Measurements from ENCODE around the gene SMARCC1.
"Not testable (repeated sequence)": the region's sequence is repeated elsewhere in the genome, so short reads cannot be mapped to it uniquely, and the experiment has no call there.

The SMARCC1 gene

GRCh38 chr3:47781685-47782445 lies at the start of gene SMARCC1:
Gene SMARCC1 (minus strand): TSS chr3:47781893. CDS start chr3:47781797, 96 bp downstream.
- peak; percentile 97 for DNase-seq

DNA sequence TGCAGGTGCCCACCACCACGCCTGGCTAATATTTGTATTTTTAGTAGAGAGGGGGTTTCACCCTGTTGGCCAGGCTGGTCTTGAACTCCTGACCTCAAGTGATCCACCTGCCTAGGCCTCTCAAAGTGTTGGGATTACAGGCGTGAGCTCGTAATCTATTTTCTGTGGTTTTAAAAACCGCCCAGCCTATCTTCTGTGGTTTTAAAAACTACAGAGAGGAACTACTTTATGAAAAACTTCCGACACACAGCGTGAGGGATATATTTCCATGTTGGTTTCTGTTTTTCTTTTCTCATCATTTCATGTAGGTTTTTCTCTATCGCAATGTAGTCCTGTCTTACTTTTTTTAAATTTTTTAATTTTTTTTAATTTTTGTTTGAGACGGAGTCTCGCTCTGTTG lies 47.8 kb upstream of the SMARCC1 start:
- not testable (repeated sequence) for DNase-seq

DNA sequence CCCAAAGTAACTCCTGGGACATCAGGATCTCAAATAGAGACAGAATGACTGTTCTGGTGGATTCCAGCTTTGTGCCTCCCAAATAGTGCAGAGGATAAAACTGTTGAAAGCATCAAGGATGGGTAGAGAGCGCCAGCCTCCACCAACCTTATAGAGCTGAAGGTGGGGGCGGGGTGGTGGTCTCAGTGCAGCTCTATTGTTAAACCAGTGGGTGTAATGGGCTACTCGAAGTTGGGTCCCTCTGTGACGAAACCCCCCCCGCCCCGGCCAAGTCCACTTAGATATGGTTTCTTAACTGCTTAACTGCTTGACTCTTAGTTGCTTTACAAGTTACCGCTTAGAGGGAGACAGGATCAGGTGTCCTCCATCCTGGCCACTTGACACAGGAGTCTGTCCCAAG lies 43.9 kb upstream of the SMARCC1 start:
- no peak for DNase-seq

DNA sequence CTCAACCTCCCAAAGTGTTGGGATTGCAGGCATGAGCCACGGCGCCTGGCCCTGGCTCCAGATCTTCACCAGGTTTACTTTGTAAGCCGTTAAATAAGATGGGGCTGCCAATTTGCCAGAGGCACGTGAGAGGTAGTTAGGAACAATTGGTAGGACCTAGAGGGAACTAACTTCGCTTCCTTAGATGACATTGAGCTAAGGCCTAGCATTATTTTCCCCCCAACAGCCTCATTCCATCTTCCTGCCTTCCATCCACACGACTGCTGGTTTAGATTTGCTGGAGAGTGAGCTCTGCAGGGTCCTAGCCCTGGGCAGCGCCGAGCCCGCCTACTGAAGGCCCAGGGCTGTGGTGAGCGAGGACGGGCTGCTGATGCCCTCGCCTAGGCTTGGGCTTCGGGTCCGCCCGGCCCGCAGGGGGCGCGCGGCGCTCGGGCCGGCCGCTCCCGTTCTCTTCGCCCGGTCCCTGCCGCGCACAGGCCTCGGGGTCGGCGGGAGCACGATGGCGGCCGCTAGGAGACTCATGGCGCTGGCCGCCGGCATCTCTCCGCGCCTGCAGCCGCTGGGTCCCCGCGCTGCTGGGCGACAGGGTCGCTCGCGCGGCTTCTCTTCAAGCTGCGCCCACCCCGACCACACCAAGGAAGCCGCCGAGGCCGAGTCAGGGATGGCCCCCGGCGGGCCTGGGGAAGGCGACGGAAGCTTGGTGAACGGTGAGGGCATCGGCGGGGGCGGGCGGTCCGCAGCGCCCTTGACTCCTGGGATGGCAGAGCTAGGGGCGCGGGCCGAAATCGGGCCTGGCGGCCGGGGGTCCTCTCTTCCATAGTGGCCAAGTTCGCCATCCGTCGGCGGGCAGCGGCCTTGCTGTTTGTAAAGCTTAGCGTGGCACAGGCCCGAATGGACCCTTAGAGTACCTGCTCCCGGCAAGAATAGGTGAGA lies 43.1 kb upstream of the SMARCC1 start:
- DNase-seq: peak; percentile 79

DNA sequence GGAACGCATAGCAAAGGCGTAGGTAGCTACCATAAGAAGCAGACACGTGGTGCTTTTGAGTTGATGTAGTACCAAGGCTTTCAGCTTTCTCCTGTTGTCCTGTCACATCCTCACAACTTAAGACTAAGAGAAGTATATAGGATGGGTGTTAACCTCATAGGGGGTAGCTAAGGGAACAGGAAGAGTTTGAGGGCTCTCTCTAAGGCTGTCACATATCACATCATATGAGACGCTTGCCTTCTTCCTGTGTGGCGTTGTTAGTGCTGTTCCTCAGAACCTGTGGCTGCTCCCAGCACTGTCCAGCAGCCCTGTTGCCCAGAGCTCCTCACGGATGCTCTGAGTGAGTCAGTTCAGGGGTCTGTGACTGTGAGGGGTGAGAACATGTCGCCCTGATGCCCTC lies 35.9 kb upstream of the SMARCC1 start:
- DNase-seq: no peak

DNA sequence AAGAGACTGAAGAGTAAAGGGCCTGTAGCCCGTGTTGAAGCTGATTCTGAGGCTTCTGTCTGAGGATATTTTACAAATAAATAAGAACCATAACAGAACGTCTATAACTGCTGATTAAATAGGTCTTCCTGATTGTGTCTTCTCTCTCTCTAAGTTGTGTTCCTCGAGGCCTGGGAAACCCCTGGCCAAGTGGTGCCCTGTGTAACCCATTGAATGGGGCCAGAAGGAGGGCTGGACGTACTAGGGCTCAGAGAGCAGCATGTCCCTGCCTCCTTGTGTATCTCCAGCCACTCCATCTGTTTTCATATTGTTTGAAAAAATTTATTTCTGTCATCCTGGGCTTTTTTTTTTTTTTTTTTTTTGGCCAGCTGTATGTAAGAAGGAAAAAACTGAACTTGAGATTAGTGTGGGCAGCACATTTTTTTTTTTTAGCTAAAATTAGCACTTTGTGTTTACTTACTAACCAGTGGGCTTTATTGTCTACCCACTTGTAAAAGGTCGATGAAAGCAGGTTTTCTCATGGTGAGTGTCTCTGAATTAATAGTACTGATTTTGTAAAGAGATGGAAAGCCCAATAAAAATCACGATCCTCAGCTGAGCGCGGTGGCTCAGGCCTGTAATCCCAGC lies 32.0 kb upstream of the SMARCC1 start:
- no peak for DNase-seq

DNA sequence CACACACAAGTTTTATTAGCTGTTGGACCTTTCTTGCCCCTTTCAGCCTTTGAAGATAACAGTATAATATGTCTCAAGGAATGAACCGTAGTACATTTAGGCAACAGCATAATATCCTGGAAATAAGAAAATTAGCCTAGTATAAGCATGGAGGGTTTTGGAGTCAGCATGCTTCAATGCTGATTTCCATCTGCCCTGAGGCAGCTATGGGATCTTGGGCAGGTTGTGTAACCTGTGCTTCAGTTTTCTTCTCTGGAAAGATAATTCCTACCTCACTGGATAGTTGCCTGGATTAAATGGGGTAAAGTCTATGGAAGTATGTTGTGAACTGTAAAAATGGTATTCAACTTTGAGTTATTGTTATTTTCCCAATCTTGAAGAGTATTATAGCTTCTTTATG lies 22.9 kb upstream of the SMARCC1 start:
- no peak for DNase-seq

GRCh38 chr3:47803480-47804025 lies 21.9 kb upstream of the SMARCC1 start:
- no peak for DNase-seq

GRCh38 chr3:47802734-47803479 lies 21.2 kb upstream of the SMARCC1 start, which contains the start of gene DHX30:
Gene DHX30 (plus strand): TSS chr3:47803138. CDS start chr3:47810684, 7,546 bp downstream.
- DNase-seq: peak; percentile 87

DNA sequence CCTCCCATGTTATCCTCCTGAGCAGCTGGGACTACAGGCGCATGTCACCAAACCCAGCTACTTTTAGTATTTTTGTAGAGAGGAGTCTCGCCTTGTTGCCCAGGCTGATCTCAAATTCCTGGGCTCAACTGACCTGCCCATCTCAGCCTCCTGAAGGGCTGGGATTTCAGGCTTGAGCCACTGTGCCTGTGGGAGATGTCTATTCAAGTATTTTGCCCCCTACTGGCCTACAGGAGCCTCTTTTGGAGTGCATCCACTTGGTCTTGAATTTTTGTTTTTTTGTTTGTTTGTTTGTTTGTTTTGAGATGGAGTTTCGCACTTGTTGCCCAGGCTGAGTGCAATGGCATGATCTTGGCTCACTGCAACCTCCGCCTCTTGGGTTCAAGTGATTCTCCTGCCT lies 18.0 kb upstream of the SMARCC1 start:
- no peak for DNase-seq

GRCh38 chr3:47794544-47794943 lies 12.9 kb upstream of the SMARCC1 start:
- no peak for DNase-seq

- DNase-seq: no peak
These were observed 11.0 kb upstream of the SMARCC1 start for GRCh38 chr3:47792699-47793098.

DNA sequence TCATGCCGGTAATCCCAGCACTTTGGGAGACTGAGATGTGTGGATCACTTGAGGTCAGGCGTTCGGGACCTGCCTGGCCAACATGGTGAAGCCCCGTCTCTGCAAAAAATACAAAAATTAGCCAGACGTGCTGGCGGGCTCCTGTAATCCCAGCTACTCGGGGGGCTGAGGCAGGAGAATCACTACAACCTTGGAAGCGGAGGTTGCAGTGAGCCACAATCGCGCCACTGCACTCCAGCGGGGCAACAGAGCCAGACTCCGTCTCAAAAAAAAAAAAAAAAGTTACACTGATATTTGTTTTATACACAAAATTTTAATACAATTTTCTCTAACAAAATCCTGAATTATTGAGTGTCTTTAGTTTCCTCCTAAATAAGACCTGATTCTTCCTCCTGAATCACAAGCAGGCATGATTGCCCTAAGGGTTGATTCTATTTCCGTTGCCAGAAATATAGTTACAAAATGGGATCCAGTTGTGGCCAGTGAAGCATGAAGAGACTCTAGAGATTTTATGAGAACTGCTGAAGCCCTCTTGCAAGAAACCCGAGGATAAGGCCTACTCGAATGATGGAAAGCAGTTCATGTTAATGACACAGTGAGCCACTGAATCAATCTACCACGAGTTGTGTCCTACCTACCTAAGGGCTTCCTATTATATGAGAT lies 9.6 kb upstream of the SMARCC1 start:
- no peak for DNase-seq

DNA sequence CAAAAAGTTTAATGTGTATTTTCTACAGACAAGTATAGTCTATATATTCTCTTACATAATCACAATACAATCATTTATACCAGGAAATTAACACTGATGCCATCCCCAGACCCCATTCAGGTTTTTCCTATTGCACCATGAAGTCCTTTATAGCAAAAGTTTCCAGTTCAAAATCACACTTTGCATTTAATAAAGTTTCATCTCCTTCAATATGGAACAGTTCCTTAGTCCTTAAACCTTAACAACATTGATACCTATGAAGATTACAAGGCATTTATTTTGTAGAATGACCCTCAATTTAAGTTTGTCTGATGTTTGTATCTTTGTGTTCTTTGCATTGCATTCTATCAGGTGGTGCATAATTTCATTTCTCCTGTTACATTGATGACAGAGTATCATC lies 2.0 kb upstream of the SMARCC1 start:
- no peak for DNase-seq

- DNase-seq: no peak
These were observed 984 bp upstream of the SMARCC1 start for GRCh38 chr3:47782446-47783308.

DNA sequence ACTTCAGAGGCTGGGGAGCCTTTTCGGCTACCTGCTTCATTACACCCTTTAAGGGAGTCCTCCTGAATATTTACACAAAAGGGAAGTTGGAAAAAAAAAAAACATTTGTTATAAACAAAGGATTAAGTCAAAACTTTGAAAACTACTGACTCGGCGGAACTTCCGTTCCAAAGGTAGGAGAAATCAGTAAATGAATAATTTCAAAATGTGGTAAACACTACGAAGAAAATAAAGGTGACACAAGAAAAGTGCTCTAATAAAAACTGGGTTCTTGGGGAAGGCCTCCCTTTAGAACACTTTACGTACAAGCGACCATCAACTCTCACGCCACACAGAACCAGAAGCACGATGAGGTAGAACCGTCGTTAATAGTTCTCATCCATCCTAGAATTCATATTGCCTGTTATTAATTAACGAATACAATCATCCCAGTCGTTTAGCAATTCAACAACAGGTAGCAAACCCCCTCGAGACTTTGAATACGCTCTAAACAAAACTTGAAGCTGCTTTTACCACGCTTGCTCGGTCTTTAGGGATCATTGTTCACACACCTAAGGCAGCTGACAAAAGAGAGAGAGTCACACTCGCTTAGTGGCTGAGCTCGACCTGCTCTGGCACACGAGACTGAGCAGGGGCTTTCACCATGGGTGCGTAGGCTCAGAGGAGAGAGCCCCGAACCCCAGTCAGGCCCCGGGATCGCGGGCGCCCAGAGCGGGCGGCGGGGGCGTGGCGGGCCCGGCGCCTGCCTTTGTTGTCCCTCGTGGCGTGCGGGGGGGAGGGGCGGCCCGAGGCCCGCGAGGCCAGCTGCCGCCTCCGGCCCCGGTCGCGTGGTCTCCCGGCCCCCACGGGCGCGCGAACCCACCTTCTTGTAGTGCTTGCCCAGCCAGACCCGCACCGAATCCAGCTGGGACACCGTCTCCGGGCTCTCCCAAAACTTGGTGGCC lies 680 bp downstream of the SMARCC1 start:
- peak; percentile 72 for DNase-seq

DNA sequence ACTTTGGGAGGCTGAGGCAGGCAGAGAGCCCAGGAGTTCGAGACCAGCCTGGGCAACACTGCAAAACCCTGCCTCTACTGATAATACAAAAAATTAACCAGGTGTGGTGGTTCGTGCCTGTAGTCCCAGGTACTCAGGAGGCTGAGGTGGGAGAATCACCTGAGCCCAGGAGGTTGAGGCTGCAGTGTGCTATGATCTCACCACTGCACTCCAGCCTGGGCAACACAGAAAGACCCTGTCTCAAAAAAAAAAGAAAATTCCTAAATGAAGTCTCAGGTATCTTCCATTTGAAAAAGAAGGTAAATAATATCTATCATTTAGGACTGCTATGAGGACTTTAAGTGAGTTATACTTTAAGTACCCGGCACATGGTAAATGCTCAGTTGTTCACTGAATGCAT lies 2.9 kb downstream of the SMARCC1 start:
- no peak for DNase-seq

DNA sequence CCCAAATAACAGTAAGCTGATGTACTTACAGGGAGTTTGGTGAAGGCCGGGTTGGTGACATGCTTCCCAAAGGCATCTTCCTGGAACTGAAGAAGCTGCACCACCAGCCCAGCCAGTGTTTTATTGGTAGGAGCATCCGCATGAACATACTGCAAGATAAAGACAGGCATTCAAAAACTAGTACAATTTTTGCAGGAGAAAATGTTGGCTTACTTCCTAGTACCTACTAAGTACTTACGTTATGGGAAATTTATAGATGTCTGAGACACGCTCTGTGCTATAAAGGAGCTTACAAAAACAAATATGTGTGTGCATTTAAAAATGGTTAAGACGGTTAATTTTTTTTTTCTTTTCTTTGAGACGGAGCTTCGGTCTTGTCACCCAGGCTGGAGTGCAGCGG lies 8.9 kb downstream of the SMARCC1 start:
- DNase-seq: no peak

DNA sequence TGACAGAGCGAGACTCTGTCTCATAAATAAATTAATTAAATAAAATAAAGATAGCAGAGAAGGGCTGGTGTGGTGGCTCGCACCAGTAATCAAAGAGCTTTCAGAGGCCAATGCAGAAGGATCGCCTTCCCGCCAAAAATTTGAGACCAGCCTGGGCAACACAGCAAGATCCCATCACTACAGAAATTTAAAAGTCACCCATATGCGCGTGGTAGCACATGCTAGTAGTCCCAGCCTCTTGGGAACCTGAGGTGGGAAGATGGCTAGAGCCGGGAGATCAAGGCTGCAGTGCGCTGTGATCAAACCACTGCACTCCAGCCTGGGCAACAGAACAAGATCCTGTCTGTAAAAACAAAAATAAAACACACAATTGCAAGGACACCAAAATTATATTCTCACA lies 9.6 kb downstream of the SMARCC1 start:
- DNase-seq: no peak

DNA sequence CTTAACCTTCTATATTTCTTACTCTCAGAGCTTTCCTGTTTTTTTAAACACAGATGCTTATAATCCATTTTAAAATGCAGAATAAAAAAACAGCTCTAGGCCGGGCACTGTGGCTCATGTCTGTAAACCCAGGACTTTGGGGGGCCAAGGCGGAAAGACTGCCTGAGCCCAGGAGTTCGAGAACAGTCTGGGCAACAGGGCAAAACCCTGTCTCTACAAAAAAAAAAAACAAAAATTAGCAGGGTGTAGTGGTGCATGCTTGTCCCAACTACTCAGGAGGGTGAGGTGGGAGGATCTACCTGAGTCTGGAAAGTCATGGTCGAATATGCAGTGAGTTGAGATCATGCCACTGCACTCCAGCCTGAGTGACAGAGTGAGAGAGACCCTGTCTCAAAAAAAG lies 15.5 kb downstream of the SMARCC1 start:
- no peak for DNase-seq
